ENCODE measurements around the gene RAPGEF2.
"Not testable (repeated sequence)": the region's sequence is repeated elsewhere in the genome, so short reads cannot be mapped to it uniquely, and the experiment has no call there.

RAPGEF2 gene

GRCh38 chr4:159337041-159337440 is 234.2 kb downstream of the RAPGEF2 start:
- DNase-seq, result no peak

- DNase-seq, result no peak
Measured at GRCh38 chr4:159341522-159341921, 238.6 kb downstream of the RAPGEF2 start.

DNA sequence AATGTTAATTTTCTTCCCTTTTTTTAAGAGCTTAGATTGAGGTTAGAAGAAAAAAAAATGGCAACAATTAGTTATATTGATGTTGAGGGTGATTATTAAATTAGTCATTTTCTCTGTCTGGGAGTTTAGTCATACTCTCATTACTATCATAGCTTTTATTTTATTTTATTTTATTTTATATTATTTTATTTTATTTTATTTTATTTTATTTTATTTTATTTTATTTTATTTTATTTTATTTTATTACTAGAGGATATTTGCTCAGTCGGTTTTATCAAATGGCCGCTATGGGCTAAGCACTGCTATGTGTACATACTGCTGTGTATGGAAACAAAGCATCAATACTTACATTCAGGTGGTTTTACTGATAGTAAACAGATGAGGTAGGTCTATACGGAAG is 239.5 kb downstream of the RAPGEF2 start:
- DNase-seq, result no peak

- no peak for DNase-seq
Measured at GRCh38 chr4:159343116-159343515, 240.2 kb downstream of the RAPGEF2 start.

DNA sequence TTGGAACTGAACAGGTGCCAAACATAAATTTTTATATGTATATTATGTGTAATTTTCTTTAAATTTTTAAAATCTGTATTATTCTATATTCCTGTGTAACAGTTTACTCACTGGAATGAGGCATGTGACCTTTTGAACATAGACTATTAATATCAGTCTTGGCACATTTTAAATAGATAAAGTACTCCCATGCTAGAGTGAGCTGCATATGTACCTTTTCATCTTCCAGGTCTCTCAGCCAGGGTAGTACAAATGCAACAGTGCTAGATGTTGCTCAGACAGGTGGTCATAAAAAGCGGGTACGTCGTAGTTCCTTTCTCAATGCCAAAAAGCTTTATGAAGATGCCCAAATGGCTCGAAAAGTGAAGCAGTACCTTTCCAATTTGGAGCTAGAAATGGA is 242.0 kb downstream of the RAPGEF2 start:
- DNase-seq, result no peak

DNA sequence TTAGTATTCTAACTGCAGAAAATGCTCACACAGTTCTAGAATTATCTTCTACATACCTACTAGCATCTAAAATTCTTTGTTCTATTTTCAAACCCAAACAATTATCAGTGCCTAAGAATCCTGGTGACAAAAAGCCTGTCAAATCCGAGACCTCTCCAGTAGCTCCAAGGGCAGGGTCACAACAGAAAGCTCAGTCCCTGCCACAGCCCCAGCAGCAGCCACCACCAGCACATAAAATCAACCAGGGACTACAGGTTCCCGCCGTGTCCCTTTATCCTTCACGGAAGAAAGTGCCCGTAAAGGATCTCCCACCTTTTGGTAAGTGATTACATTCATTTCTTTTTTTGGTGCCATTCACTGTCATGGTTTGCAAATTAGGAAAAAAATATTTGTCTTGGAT is 243.8 kb downstream of the RAPGEF2 start:
- no peak for DNase-seq

DNA sequence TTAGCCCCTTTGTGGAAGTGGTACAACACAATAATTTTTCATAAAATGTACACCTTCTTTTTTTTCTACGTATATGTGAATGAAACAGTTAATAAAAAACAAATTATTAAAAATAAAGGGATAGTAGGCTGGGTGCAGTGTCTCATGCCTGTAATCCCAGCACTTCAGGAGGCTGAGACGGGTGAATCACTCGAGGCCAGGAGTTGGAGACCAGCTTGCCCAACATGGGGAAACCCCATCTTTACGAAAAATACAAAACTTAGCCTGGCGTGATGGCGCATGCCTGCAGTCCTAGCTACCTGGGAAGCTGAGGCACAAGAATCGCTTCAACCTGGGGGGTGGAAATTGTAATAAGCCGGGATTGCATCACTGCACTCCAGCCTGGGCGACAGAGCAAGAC is 244.9 kb downstream of the RAPGEF2 start:
- no peak for DNase-seq

DNA sequence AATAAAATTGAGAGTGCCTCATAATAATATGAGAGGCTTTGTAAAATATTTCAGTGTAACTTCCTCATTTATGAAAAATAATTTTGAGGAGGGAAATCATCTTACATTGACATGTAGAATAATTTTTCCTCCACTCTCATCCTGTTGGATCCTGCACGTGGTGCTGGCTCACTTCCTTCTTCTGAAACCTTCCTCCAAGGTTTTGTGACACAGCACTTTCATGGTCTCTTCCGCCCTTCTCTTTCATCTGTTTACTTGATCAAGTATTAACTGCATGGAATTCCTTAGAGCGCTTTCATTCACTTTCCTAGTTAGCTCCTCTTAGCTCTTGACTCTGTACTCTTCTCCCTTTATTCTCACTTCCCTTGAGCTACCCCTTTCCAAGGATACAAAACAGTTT is 246.5 kb downstream of the RAPGEF2 start:
- no peak for DNase-seq

DNA sequence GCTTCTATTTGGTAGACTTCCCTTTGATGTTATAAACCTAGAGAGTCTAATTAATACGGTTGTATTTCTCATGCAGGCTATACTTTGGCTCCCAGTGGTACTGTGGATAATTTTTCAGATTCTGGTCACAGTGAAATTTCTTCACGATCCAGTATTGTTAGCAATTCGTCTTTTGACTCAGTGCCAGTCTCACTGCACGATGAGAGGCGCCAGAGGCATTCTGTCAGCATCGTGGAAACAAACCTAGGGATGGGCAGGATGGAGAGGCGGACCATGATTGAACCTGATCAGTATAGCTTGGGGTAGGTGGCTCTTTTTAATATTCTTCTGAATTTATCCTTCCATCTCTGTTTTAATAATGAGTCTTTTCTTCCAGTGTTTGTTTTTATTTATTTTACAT is 249.7 kb downstream of the RAPGEF2 start:
- no peak for DNase-seq

GRCh38 chr4:159353422-159354116 is 250.7 kb downstream of the RAPGEF2 start:
- no peak for DNase-seq

- DNase-seq, result no peak
Measured at GRCh38 chr4:159355466-159355865, 252.6 kb downstream of the RAPGEF2 start.

GRCh38 chr4:159357350-159357749 is 254.5 kb downstream of the RAPGEF2 start:
- DNase-seq, result no peak

DNA sequence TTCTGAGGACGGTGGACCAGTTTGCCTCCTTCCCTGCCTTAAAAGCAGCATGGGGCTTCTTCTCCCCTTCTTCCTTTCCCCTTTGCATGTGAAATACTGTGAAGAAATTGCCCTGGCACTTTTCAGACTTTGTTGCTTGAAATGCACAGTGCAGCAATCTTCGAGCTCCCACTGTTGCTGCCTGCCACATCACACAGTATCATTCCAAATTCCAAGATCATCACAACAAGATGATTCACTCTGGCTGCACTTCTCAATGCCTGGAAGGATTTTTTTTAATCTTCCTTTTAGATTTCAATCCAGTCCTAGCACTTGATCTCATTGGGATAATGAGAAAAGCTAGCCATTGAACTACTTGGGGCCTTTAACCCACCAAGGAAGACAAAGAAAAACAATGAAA is 255.3 kb downstream of the RAPGEF2 start:
- no peak for DNase-seq

GRCh38 chr4:159360549-159360948 is 257.7 kb downstream of the RAPGEF2 start:
- no peak for DNase-seq

DNA sequence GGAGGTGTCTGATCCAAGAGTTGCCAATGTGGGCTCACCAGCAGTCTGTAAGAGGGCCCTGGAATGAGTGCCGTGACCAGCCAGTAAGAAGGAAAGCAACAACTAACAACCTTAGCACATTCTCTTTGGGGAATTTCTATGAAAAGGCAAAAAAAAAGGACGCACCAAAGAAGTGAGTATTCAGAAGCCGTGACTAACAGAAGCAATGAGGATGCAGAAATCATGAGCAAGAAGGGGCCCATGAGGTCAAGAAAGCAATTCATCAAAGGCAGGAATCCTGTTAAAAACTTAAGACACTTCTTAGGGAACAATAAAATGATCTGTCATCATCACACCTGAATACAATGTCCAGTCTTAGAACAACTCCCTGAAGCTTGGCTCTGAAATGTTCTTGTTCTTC is 260.5 kb downstream of the RAPGEF2 start:
- no peak for DNase-seq

GRCh38 chr4:159366966-159367780 is 264.3 kb downstream of the RAPGEF2 start:
- DNase-seq, result no peak

GRCh38 chr4:159367781-159368080 is 264.9 kb downstream of the RAPGEF2 start:
- DNase-seq, result no peak

GRCh38 chr4:159368320-159368719 is 265.4 kb downstream of the RAPGEF2 start:
- no peak for DNase-seq

DNA sequence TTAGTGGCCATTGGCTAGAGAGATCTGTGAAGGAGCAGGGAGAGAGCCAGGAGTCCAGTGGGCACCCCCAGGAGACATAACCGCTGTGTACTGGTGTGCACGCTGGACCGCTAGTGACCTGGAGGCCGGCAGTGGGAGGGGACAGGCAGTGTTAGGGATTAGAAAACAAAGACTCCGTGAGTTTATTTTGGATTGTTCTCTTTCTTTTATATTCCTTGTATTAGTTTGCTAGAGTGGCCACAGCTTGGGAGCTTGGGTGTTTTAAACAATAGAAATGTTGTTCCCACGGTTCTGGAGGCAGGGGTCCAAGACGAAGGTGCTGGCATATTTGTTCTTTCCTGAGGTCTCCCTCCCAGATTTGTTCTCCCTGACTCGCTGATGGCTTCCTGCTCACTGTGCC is 266.4 kb downstream of the RAPGEF2 start:
- no peak for DNase-seq

DNA sequence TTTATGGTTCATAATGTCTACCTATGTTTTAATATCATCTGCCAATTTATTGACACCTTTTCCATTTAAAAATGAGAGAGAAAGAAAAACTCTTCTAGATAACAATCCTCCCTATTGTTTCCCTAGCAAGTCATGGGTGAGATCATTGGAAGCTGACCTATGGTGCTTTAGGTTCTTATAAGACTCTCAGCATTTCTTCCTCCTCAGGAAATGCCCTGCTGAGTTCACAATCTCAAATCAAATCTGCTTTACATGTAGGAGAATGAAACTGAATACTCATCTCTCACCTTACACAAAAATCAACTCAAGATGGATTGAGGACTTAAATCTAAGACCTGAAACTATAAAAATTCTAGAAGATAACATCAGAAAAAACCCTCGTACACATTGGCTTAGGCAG is 267.4 kb downstream of the RAPGEF2 start:
- no peak for DNase-seq

DNA sequence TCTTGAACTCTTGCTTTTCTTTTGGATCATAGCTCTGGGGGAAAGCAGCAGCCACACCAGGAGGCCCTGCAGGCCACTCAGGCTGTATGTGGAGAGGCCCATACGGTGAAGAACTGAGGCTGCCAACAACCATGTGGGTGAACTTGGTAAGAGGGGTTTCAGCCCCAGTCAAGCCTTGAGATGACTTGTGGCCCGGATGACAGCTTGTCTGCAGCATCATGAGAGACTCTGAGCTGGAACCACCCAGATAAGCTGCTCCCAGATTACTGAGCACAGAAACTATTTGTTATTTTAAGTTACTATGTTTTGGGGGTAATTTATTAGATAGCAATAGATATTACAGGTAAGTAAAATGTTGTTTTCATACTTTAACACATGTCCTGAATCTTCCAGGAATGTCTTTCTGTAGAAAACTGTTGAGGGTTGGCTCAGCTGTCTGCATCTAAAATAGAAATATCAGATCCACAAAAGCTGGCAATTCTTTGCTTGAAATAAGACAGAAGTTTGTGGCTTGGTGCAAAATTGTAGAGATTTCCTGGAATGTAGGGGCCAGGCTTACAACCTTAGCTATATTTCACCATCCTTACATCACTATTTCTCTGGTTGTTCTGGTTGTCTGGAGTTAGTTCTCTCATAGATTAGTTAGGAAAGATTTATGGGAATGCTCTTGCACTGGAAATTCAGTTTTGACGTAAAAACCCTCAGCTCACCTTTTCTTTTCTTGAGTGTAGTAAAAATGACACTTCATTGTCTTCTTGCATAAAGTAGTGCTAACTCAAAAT is 272.1 kb downstream of the RAPGEF2 start:
- no peak for DNase-seq

- DNase-seq, result no peak
Measured at GRCh38 chr4:159376289-159376688, 273.4 kb downstream of the RAPGEF2 start.

DNA sequence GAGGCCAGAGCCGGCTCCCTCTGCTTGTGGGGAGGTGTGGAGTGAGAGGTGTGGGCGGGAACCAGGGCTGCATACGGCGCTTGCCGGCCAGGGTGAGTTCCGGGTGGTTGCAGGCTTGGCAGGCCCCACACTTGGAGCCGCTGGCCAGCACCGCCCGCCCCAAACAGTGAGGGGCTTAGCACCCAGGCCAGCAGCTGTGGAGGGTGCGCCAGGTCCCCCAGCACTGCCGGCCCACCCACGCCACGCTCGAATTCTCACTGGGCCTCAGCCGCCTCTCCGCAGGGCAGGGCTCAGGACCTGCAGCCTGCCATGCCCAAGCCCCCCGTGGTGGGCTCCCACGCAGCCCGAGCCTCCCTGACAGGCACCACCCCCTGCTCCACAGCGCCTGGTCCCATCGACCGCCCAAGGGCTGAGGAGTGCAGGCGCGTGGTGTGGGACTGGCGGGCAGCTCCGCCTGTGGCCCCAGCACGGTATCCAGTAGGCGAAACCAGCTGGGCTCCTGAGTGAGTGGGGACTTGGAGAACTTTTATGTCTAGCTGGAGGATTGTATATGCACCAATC is 275.3 kb downstream of the RAPGEF2 start:
- no peak for DNase-seq

GRCh38 chr4:159379064-159379463 is 276.2 kb downstream of the RAPGEF2 start:
- DNase-seq, result not testable (repeated sequence)
